Mucosa of descending colon (tissue), 3 donors: ENCODE data around the gene TENM4. TPM values are rescaled to one million over a fixed set of nuclear protein-coding genes. Genes with fewer than 3 reads are reported as not detected.

Experiments
- ATAC-seq: fragments of 200-7000 bp; cut with Tn5 transposase; one replicate; pipeline ENCODE4 v1.9.1; 2020; ENCODE audit warnings: mild to moderate bottlenecking, moderate library complexity
- DNase-seq, 3 donors: peaks; one replicate each; pipeline ENCODE4 v3.0.0-alpha.2; 2020
- H3K36me3 ChIP-seq: fragments of 200-600 bp; one replicate; pipeline ENCODE4 v1.8.0; 2021; ENCODE audit warnings: low read depth, mild to moderate bottlenecking
- H3K4me1 ChIP-seq: fragments of 200-600 bp; one replicate; pipeline ENCODE4 v1.8.0; 2021; ENCODE audit warnings: low read depth, mild to moderate bottlenecking
- H3K4me3 ChIP-seq: fragments of 200-600 bp; one replicate; pipeline ENCODE4 v1.8.0; 2021; ENCODE audit warnings: mild to moderate bottlenecking
- H3K9me3 ChIP-seq: fragments of 200-600 bp; one replicate; pipeline ENCODE4 v1.8.0; 2021; ENCODE audit warnings: mild to moderate bottlenecking
- CTCF ChIP-seq: fragments of 200-600 bp; IDR thresholded peaks from one replicate; pipeline ENCODE4 v1.8.0; 2022; ENCODE audit warnings: antibody characterized with exemption, mild to moderate bottlenecking
- intact Hi-C, 2 donors: fragments of 100-400 bp; cut with DNase I in 1 of 2; cut with micrococcal nuclease in 1 of 2; formaldehyde crosslinking; loops; one replicate each; pipeline versions ENCODE4 v1.11.0 to v1.11.1; 2022; cut with DNase I, micrococcal nuclease
- total RNA-seq, 3 donors: library from RNA; stranded (reverse); fragmentation: NEBNext Ultra II Directional in 2 of 3; extraction: Animal tissue kit (Norgen Biotek cat#: 25700) in 2 of 3; gene quantifications; one replicate each; pipeline versions ENCODE4 v1.2.1 to v1.2.4, GENCODE V29; 2021 to 2023
- donor health status: DM: no; HTN: no; CAD: no; lungs with moderate emphysema.
- donor health status: DM: no; HTN: no; CAD: no.
- donor health status: DM: no; HTN: yes; CAD: no.

Gene TENM4
- total RNA-seq, 3 donors from 2014 or later: 0.70 to 1.6 (median 1.2) TPM

DNA sequence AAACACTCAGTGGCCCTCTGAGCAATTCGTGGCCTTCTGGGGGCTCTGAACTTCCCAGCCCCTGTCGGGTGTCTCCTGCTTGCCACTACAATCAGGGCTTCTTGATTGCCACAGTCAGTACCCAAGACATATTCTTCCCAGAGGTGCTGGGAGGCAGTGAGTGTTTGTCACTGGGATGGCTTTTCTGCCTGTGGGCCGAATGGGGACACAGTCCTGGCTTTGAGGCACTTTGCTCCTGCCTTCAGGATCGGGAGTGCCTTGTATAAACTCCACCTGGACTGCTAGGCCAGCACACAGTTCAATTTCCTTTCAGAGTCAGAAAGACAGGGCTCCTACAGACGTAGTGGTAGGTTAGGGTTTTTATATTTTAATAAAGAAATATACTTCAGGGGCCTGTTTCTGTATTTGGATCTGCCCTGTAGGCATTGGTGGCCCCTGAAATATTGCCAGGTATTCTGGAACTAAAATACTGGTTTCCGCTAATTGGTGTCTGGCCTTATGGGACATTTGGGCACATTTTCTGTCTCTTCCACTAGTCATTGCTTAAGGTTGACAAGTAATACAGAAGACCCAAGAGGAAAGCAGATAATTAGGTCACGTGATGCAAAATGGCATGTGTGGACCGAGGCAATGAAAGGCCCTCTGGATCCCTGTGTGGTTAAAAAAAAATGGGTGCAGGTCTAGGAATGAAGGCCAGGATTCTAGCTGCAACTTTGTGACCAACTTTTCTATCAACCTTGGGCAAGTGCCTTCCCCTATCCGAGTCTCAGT lies 767.8 kb downstream of the TENM4 start:
- no peak for TF ChIP-seq CTCF
- ATAC-seq: no peak
- DNase-seq: no peak

DNA sequence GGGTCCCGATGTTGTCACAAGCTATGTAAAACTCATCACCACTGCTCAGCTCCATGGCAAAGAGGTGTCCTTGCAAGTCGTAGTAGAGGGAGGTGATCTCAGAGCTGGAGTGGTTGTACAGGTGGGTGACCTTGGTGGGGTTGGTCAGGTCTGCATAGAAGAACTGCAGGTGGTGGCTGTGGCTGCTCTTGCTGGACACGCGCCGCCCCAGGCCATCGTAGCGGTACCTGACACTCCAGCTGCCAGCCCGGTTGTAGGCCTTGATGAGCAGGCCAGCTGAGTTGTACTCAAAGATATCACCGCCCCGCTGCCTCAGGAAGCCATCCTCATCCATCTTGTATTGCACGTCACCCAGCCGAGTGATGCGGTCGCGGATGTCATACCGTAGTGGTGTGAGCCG lies 771.6 kb downstream of the TENM4 start:
- Histone ChIP-seq H3K4me3 (no peak overlapping the region), H3K4me1 (no peaks in the 10 kb centered on the region), H3K36me3 (no peaks in the 10 kb centered on the region), H3K9me3 (no peaks in the 10 kb centered on the region)
- no peak for ATAC-seq
- no peak for DNase-seq
- intact Hi-C loops: no loop called here
- no peak for TF ChIP-seq CTCF

More for the DNA sequence above, 767.8 kb downstream of the TENM4 start:
- Histone ChIP-seq H3K36me3 (no peaks in the 10 kb centered on the region), H3K9me3 (no peaks in the 10 kb centered on the region), H3K4me3 (no peak overlapping the region), H3K4me1 (no peaks in the 10 kb centered on the region)
- intact Hi-C loops: no loop called here

- no peaks in the 10 kb centered on the region for H3K4me1 ChIP-seq
- no peaks in the 10 kb centered on the region for H3K36me3 ChIP-seq
- no peaks in the 10 kb centered on the region for H3K9me3 ChIP-seq
- intact Hi-C loops: no loop called here
- no peak for DNase-seq
- H3K4me3 ChIP-seq: no peak overlapping the region
- no peak for ATAC-seq
- no peak for TF ChIP-seq CTCF
Measured at GRCh38 chr11:78667461-78667860, 773.4 kb downstream of the TENM4 start.

DNA sequence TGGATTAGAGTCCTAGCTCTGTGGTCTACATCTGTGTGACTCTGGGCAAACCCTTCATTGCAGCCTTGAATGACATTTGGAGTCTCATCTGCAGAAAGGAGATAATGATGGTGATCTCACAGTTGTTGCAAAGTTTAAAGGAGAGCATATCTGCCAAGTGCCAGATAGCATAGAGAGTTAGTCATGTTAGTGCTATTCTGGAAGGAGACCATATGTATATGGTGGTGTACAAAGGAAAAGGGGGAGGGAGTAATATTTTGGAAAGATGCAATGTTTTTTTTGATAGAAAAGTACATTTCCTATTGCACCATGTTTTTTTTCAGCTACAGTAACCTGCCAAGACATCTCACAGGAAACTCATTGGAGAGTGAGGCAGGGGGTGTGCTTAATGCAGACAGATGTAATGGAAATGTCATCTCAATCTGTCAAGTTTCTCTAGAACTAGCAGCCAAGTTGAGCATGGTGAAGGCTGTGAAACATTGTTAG lies 774.1 kb downstream of the TENM4 start:
- ATAC-seq (no peak), DNase-seq (no peak)
- Histone ChIP-seq H3K9me3 (no peaks in the 10 kb centered on the region), H3K36me3 (no peaks in the 10 kb centered on the region), H3K4me1 (no peaks in the 10 kb centered on the region), H3K4me3 (no peak overlapping the region)
- intact Hi-C loops: no loop called here
- no peak for TF ChIP-seq CTCF

DNA sequence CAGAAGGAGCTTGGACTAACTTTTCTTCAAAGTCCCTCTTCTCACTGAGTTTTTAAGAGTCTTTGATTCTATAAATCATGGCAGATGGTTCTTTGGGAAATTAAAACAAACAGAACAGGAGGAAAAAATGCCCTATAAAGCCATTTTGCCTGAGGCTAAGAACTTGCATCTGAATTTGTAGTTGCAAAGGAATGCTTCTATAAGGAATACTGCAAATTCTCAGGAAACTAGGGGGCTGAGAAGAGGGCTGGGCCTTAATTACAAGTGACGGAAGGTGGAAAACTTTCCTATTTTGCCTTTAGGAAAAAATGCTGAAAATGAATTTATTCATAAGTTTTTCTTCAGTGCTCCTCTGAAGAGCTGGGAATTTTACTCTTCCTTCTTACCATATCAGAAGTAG lies 776.2 kb downstream of the TENM4 start:
- ATAC-seq (no peak), DNase-seq (no peak)
- H3K9me3 ChIP-seq: no peaks in the 10 kb centered on the region
- no peaks in the 10 kb centered on the region for H3K36me3 ChIP-seq
- no peaks in the 10 kb centered on the region for H3K4me1 ChIP-seq
- no peak for TF ChIP-seq CTCF
- H3K4me3 ChIP-seq: no peak overlapping the region
- intact Hi-C loops: no loop called here
